Measurements from ENCODE around the gene MAPK6. TPM values are rescaled to one million over a fixed set of nuclear protein-coding genes. Genes with fewer than 3 reads are reported as not detected.

Gene MAPK6
- total and polyA plus RNA-seq, 2 donors (not counting 1 experiment from before 2014, with no cell fraction given) = 3.2 to 17.9 TPM

DNA sequence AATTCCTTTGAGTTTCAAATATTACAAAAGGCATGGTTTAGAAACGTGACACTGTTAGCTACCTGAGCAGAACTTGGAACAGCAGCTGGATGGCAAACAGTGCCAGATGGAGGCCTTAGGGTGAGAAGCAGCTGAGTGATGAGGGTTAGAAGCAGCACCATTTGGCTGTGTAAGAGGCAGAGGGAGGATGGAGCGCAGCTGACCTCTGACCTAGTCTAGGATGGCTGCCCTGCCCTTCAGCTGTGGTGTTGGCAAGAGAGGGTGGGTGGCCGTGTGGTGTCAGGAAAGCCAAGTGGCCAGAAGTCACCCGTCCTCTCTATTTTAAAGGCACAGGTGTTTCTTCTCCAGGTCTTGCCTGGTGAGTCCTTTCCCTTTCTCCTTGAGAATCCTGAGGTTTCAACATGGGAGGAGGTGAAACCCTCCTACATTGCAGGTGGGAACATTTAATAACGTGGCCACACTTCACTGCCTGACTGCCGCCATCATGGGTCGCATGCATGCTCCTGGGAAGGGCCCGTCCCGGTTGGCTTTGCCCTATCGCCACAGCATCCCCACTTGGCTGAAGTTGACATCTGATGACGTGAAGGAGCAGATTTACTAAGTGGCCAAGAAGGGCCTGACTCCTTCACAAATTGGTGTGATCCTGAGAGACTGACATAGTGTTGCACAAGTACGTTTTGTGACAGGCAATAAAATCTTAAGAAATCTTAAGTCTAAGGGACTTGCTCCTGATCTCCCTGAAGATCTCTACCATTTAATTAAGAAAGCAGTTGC lies 76.0 kb downstream of the MAPK6 start:
- Mint-ChIP-seq H3K9me3 (ENCODE audit: insufficient read depth) (peaks cover 3% of the 10 kb centered on the region), H3K4me3 (no peak overlapping the region), H3K4me1 (no peaks in the 10 kb centered on the region), H3K27me3 (peaks cover 5% of the 10 kb centered on the region), H3K27ac (no peak overlapping the region)
- H2AFZ ChIP-seq (ENCODE audit: insufficient read depth, low read depth, low read length, poor library complexity, severe bottlenecking) = no peak overlapping the region
- DNase-seq = no peak
- no peak for ATAC-seq (ENCODE audit: low read depth)
- H3K36me3 ChIP-seq (replicated peaks in 1 of 2; ENCODE audit: control extremely low read depth in 1 of 2, control insufficient read depth in 1 of 2, extremely low read depth in 1 of 2, insufficient read depth in 2 of 2, low read length in 1 of 2) = no peaks in the 10 kb centered on the region
- CTCF ChIA-PET = interaction anchor here (1.3 kb wide), 1 partner anchor 14 kb away, joined by 3 read pairs; no protein-coding TSS in a partner anchor
- H4K20me1 ChIP-seq (ENCODE audit: control insufficient read depth, insufficient read depth, low read length, poor library complexity, severe bottlenecking) = no peaks in the 10 kb centered on the region
- no peak overlapping the region for H3K27ac ChIP-seq (ENCODE audit: low read length in 2 of 2)
- H3K9ac ChIP-seq (ENCODE audit: low read length) = no peak overlapping the region
- no peaks in the 10 kb centered on the region for H3K4me1 ChIP-seq (ENCODE audit: control insufficient read depth in 2 of 2, insufficient read depth in 2 of 2, low read length in 2 of 2)
- POLR2A ChIA-PET = interaction anchor here (0.7 kb wide), 1 partner anchor 17 kb away, joined by 4 read pairs; no protein-coding TSS in a partner anchor
- H3K4me3 ChIP-seq (ENCODE audit: control extremely low read depth in 1 of 5, extremely low read depth in 1 of 5, insufficient read depth in 1 of 5, low read depth in 2 of 5, low read length in 4 of 5) = no peak overlapping the region
- no peak for TF ChIP-seq EZH2 (IDR thresholded peaks at IDR 0.05; ENCODE audit: borderline replicate concordance, insufficient read depth, low read depth, low read length, poor library complexity, severe bottlenecking)
- TF ChIP-seq, protein P1, sequence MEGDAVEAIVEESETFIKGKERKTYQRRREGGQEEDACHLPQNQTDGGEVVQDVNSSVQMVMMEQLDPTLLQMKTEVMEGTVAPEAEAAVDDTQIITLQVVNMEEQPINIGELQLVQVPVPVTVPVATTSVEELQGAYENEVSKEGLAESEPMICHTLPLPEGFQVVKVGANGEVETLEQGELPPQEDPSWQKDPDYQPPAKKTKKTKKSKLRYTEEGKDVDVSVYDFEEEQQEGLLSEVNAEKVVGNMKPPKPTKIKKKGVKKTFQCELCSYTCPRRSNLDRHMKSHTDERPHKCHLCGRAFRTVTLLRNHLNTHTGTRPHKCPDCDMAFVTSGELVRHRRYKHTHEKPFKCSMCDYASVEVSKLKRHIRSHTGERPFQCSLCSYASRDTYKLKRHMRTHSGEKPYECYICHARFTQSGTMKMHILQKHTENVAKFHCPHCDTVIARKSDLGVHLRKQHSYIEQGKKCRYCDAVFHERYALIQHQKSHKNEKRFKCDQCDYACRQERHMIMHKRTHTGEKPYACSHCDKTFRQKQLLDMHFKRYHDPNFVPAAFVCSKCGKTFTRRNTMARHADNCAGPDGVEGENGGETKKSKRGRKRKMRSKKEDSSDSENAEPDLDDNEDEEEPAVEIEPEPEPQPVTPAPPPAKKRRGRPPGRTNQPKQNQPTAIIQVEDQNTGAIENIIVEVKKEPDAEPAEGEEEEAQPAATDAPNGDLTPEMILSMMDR (IDR thresholded peaks at IDR 0.05) = no peak
- no peaks in the 10 kb centered on the region for H3K79me2 ChIP-seq (ENCODE audit: control insufficient read depth, insufficient read depth, low read length)
- H3K9me3 ChIP-seq (ENCODE audit: control extremely low read depth in 1 of 3, control insufficient read depth in 2 of 3, insufficient read depth in 1 of 3, low read length in 2 of 3) = peaks cover 0 to 8% (median 3%) of the 10 kb centered on the region in 3 donors
- no peak overlapping the region for H3K4me2 ChIP-seq (replicated peaks; ENCODE audit: low read depth, low read length, poor library complexity, severe bottlenecking)
- intact Hi-C loops (cut with micrococcal nuclease) = no loop called here
- 96% methylated on average over 9 of the region's 12 CpGs for WGBS (ENCODE audit: insufficient coverage)
- peaks cover 0 to 4% (median 0%) of the 10 kb centered on the region in 4 experiments for H3K27me3 ChIP-seq (replicated peaks in 1 of 4; ENCODE audit: control extremely low read depth in 1 of 4, control insufficient read depth in 3 of 4, insufficient read depth in 4 of 4, low read length in 3 of 4)
